HG03575 (cell line): Measurements from ENCODE around the gene BRD8.
"Not testable (repeated sequence)": the region's sequence is repeated elsewhere in the genome, so short reads cannot be mapped to it uniquely, and the experiment has no call there.

ENCODE experiments used
- ATAC-seq: cut with Tn5 transposase; IDR thresholded peaks from one replicate; pipeline ENCODE4 v1.9.1; 2021; ENCODE audit not compliant: unreplicated experiment, insufficient number of reproducible peaks, low FRiP score; ENCODE audit errors: extremely low read depth

Gene BRD8

GRCh38 chr5:138170299-138170698 is 8.1 kb downstream of the BRD8 start:
- no peak for ATAC-seq

DNA sequence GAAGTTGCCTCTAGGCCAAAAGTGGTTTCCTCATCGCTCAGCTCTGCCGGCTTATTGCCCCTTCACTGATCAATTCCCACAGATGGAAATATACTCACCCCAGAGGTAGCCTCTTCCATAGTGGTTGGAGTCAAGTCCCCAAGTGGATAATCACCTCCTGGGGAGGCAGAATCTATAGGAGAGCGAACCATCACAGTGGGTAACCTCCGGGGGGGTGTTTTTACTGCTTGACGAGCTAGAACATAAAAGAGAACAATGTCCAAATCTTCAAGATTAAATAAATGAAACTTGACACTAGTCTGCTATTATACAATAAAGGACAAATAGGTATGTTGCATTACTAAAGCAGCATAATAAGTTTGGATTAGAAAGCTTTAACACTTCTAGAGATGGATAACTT is 9.3 kb downstream of the BRD8 start:
- no peak for ATAC-seq

GRCh38 chr5:138163721-138164120 is 14.7 kb downstream of the BRD8 start:
- no peak for ATAC-seq

DNA sequence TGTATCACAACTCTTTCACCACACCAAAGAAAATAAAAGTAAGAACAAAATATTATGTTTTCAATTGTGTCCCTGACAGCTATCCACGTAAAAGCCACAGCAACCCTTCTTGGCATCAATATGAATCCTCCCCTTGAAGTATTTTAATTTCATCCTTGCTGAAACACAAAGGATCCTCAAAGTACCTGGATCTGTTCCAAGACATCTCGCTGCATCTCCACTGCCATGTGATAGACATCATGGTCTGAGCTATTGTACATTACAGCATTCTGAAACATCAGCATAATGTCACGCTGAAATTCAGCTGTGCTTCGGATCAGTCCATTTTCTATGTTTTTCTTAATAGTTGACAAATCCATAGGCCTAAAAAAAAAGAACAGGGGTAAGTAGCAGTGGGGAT is 17.7 kb downstream of the BRD8 start:
- ATAC-seq = no peak

DNA sequence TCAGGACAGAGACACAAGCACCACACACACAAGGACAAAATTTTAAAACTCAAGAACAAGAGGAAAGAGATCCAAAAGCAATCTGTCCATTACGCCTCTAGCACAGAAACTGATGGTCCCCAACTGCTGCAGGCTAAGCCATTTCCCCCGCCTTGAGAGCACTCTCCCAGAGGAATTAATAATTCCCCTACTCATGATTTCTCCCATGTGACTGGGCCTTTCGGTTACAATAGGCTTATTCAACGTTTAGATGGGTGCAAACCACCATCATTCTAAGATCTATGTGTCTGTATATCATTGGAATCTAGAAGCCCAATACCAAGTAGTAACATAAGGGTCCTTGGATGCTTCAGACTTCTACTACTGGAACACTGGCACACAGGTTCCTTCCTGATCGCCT is 18.8 kb downstream of the BRD8 start:
- no peak for ATAC-seq

- no peak for ATAC-seq
Observed at GRCh38 chr5:138157626-138158025, 20.8 kb downstream of the BRD8 start.

- ATAC-seq = not testable (repeated sequence)
Observed at GRCh38 chr5:138155977-138156376, 22.5 kb downstream of the BRD8 start.

- ATAC-seq = no peak
Observed at GRCh38 chr5:138149530-138149929, 28.9 kb downstream of the BRD8 start.

- ATAC-seq = no peak
Observed at GRCh38 chr5:138148811-138149210, 29.6 kb downstream of the BRD8 start.

- ATAC-seq = not testable (repeated sequence)
Observed at GRCh38 chr5:138143578-138143977, 34.9 kb downstream of the BRD8 start.

- ATAC-seq = no peak
Observed at GRCh38 chr5:138141734-138142133, 36.7 kb downstream of the BRD8 start.

GRCh38 chr5:138140268-138140667 is 38.2 kb downstream of the BRD8 start:
- no peak for ATAC-seq

DNA sequence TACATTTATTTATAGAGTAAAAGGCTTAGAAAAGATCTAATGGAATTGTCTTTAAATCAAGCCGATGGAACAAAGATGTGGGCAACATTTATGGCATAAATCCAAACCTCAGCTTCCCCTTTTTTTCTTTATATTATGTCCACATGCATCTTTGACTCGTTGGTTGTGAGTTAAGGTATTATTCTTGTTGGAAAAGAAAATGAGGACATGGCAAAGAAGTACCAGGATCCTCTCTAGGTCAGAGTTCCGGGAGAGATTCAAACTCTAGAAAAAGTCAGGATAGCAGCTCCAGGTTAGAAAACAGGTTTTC is 38.7 kb downstream of the BRD8 start:
- ATAC-seq = no peak

- ATAC-seq = no peak
Observed at GRCh38 chr5:138138949-138139780, 39.3 kb downstream of the BRD8 start, which contains the start of gene NME5. Gene NME5 (minus strand): TSS chr5:138139428. CDS start chr5:138138780, 648 bp downstream.

DNA sequence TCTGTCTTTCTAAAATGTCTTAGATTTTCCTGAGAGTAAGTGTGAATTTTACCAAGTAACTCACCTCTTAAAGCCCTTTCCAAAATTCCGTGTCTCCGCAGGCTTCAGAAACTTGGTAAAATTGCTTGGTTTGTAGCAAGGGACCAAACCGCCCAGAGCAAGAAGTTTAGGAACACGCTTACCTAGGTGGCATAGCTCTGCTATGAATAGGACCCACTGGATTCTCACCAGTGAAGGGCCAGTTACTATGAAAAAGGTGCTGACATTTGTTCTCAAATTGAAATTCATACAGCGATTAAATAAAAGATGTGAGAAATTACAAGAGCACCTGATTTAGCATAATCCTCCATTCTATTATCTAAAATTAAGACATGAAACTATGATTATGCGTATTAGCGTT is 45.9 kb downstream of the BRD8 start:
- ATAC-seq = no peak

- ATAC-seq = no peak
Observed at GRCh38 chr5:138129347-138129746, 49.1 kb downstream of the BRD8 start.

- ATAC-seq = no peak
Observed at GRCh38 chr5:138128334-138128733, 50.1 kb downstream of the BRD8 start.

GRCh38 chr5:138115254-138115653 is 63.2 kb downstream of the BRD8 start:
- ATAC-seq = no peak

DNA sequence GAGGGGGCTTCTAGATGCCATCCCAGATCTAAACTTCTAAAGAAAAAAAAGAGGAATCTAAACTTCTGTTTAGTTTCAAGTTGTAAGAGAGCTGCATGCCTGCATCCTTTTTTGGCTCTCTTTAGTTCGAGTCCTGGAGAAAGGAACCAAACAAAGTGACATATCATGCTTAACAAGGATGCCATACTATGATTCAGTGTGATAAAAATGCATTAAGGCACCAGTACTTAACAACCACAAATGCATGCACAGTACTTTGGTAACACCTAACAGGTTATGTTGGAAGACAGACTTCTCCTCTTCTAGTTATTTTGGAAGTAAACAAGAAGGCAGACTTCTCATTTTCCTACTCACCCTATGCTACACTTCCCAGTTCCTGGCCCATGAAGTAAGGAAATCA is 66.5 kb downstream of the BRD8 start:
- no peak for ATAC-seq

DNA sequence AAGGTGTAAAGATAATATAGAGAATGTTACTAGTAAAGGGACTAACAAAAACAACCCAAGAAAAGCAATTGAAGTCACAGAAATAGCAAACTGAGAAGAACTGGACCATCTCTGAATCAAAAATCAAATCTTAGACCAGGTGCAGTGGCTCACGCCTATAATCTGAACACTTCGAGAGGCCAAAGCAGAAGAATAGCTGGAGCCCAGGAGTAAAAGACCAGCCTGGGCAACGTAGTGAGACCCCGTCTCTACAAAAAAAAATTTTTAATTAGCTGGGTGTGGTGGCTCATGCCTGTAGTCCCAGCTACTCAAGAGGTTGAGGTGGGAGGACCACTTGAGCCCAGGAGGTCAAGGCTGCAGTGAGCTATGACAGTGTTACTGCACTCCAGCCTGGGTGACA is 67.2 kb downstream of the BRD8 start:
- ATAC-seq = no peak
